Endothelial cell of hepatic sinusoid (primary cell): ENCODE results near the gene SLC2A13.
"Not testable (repeated sequence)": the region's sequence is repeated elsewhere in the genome, so short reads cannot be mapped to it uniquely, and the experiment has no call there.

Experiments
- in situ Hi-C: cut with HindIII; loops from 2 replicates; pipeline ENCODE4 v1.10.0; 2017; ENCODE audit warnings: low sequenced_read_pairs

The SLC2A13 gene

DNA sequence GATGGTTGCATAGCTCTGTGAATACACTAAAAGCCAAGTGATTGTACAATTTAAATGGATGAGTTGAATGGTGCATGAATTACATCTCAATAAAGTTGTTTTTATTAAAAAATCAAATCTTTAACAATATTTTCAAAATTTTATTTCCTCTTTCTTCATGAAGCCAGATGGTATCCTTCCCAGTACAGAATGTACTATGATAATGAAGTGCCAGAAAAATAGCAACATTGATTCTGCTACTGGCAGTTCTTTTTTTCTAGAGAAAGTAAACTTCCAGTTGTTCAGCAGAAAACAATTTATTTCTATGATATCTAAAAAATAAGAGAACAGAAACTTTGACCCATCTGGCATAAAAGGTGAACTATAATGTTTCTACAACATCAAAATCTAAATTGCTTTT is 61.5 kb downstream of the SLC2A13 start:
- in situ Hi-C loops = no loop called here

DNA sequence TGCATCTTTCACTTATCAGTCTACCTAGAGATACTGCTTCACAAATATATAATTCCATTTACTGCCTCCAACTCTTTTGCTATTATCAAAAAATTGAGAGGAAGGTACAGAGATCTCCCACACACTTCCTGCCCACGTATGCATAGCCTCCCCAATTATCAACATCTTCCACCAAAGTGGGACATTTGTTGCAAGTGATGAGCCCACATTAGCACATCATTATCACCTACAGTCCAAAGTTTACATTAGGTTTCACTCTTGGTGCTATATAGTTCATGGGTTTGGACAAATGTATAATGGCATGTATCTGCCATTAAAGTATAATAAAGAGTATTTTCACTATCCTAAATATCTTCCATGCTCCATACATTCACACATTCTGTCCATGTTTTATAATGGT is 66.3 kb downstream of the SLC2A13 start:
- in situ Hi-C loops = no loop called here

GRCh38 chr12:40038619-40039018 is 67.3 kb downstream of the SLC2A13 start:
- in situ Hi-C loops = no loop called here

DNA sequence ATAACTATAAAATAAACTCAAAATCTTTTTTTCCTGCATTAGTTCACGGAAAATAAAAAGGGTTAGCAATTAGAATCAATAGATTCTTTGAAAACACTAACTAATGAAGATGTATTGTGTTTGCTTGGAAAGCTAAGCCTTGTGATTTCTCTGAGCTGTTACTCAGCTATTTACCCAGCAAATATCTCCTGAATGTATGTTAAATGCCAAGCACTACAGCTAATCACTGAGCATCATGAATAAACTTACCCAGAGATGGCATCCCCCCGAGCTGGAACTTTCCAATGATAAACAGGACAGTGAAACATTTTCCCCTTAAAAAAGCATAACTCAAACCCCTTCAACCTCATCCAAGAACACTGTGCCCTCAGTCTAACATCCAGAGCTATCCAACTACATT is 71.2 kb downstream of the SLC2A13 start:
- in situ Hi-C loops = no loop called here

GRCh38 chr12:40034156-40034555 is 71.7 kb downstream of the SLC2A13 start:
- in situ Hi-C loops = no loop called here

- in situ Hi-C loops = no loop called here
These were observed 72.6 kb downstream of the SLC2A13 start for GRCh38 chr12:40033242-40033630.

DNA sequence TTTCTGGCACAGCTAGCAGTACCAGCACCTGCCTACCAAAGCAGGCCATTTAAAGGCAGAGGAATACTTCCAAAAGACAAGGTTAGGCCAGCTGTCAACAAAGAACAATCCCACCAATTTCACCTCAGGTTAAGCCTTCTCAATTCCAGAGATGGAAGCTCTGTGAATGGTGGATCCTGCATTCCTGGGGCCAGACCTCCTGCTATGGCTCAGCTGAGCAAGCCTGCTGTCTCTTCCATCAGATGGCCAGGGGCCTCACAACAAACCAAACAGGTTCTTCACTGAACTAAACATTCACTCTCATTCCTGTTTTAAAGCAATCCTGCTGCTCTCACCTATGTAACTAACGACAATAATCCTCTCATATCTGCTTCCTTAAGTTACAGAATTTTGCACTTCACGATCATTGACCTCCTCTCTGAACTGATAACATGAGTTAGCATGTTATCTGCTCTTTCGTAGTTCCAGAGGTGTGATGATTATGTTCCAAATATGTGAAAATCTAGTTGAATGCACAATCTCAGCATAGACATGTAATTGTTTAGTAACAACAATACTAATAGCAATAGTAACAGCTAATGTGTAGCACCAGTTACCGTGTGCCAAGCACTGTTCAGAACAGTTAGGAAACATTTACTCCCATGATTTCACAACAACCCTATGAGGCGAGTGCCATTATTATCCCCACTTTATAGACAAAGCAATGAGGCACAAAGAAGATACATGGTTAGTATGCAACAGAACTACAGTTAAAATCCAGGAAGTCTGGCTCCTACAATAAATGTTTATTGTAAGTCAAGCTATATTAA is 73.2 kb downstream of the SLC2A13 start:
- in situ Hi-C loops = no loop called here

GRCh38 chr12:40031965-40032364 is 73.9 kb downstream of the SLC2A13 start:
- in situ Hi-C loops = no loop called here

GRCh38 chr12:40030970-40031369 is 74.9 kb downstream of the SLC2A13 start:
- in situ Hi-C loops = not testable (repeated sequence)

GRCh38 chr12:40028296-40028695 is 77.6 kb downstream of the SLC2A13 start:
- in situ Hi-C loops = no loop called here

- in situ Hi-C loops = loop anchor here (5.0 kb wide), 1 partner anchor 36 kb away; no protein-coding TSS in a partner anchor
These were observed 83.0 kb downstream of the SLC2A13 start for GRCh38 chr12:40022850-40023249.

- in situ Hi-C loops = loop anchor here (5.0 kb wide), 1 partner anchor 33 kb away; no protein-coding TSS in a partner anchor
These were observed 85.6 kb downstream of the SLC2A13 start for GRCh38 chr12:40020261-40020691.

DNA sequence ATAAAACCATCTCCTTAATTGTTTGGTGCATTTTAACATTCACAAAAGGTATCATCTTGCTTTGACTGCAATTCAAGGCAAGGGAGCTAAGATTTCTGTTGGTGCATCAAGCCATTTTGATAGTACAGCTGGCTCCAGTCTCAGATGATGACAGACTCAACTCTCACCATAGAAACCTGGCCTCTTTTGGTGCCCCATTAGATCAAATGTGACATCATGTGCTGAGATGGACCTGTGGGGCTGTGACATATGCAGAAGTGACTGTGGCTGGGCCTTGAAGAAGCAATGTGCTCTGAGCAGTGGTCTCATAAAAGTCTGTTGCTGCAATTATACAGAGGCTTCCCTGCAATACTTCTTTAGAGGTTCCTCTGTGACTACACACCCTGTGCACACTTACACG is 88.4 kb downstream of the SLC2A13 start:
- in situ Hi-C loops = no loop called here

GRCh38 chr12:40016980-40017379 is 88.9 kb downstream of the SLC2A13 start:
- in situ Hi-C loops = no loop called here

DNA sequence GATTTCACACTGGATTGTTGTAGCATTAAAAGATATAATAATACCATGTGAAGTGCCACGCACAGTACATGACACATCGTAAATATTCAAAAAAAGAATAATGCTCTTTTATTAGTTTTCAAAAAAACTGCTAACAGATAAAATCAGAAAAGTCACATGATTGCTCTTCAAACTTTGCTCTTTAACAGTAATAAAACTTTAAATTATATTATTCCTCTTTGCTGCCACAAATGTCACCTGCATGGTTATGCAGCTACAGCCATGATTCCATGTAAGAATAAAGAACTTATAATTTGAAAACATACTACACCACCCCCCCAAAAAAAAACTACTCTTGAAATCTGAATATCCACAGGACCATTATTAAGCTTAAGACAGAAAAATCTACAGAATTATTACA is 90.0 kb downstream of the SLC2A13 start:
- in situ Hi-C loops = no loop called here

- in situ Hi-C loops = no loop called here
These were observed 90.5 kb downstream of the SLC2A13 start for GRCh38 chr12:40015345-40015744.

GRCh38 chr12:40013847-40014246 is 92.0 kb downstream of the SLC2A13 start:
- in situ Hi-C loops = no loop called here

GRCh38 chr12:40013292-40013691 is 92.6 kb downstream of the SLC2A13 start:
- in situ Hi-C loops = no loop called here

DNA sequence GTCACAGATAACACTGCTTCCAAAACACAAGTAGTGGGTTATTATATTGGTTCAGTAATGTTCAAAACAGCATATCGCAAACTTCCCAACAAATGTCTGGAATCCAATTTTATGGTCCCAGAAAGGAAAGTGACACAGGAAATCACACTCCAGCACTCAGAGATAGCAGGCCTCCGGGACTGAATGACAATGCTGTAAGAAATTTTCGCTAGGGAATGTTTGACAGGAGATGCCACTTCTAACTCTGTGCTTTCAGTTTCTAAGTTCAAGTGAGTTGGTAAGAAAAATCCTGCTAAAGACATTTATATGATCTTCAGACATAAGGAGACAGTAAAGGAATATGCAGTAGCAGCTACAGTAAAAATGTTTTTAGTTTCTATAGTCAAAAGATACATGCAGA is 93.2 kb downstream of the SLC2A13 start:
- in situ Hi-C loops = no loop called here

DNA sequence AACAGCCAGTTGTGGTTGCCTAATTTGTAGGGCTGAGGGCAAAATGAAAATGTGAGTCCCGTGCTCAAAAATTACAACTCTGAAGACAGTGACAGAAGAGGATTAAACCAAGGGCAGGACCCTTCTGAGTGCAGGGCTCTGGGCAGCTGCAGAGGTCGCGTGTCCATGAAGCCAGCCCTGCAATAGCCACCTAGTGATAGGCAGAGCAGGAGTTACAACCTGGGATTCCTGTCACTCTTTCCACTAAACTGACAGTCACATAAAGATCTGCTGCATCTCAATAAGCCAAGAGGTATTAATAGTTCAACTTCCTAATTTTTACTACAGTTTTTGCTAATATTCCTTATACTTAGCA is 94.1 kb downstream of the SLC2A13 start:
- in situ Hi-C loops = no loop called here

DNA sequence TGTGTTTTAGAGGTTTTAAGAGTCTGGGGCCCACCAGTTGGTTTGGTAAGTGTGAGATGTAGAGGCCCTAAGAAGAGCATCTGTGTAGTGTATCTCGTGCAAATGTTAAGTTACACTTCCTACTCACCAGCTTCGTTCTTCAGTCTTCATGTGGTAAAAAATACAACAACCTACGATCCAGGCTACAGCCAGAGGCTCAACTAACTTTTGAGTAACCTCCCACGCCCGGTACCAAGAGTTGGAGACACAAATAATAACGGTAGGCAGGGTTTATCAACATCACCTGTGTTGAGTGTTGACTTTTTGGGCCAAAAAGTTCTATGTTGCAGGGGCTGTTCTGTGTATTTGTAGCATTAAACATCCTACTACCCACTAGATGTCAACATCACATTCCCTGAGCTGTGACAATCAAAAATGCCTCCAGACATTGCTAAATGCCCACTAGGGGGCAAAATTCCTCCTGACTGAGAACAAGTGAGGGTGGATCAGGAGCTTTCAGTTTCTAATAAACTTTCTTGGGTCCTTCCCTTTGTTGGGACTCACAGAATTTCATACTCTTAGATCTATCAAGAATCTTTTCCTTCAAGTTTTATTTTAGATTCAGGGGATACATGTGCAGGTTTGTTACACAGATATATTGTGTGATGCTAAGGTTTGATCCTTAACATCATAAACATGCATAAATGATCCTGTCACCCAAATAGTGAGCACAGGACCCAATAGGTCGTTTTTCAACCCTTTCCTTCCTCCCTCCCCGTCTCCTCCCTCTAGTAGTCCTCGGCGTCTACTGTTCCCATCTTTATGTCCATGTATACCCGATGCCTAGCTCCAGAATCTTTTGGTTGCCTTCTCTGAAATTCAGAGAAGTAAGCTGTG is 94.7 kb downstream of the SLC2A13 start:
- in situ Hi-C loops = no loop called here
